ENCODE data around the gene APBA2.

- TF ChIP-seq CTCF (IDR thresholded peaks at IDR 0.05) (no peak), EP300 (IDR thresholded peaks at IDR 0.05) (no peak), POLR2AphosphoS5 (IDR thresholded peaks at IDR 0.05) (no peak)
Observed at GRCh38 chr15:28861031-28861534, 24.7 kb upstream of the APBA2 start.

Data from sigmoid colon (tissue), 4 donors.